ENCODE measurements around the gene TOX2. TPM values are rescaled to one million over a fixed set of nuclear protein-coding genes. Genes with fewer than 3 reads are reported as not detected.

The TOX2 gene
- total RNA-seq, 1 donor from 2014 or later, result 0.16 TPM

GRCh38 chr20:43916073-43916880 lies 1.6 kb downstream of the TOX2 start:
- Mint-ChIP-seq H3K4me1 (ENCODE audit: low read depth, unreplicated experiment) (no peaks in the 10 kb centered on the region), H3K36me3 (ENCODE audit: low read depth, unreplicated experiment) (no peaks in the 10 kb centered on the region), H3K27ac (ENCODE audit: unreplicated experiment) (no peak overlapping the region), H3K4me3 (ENCODE audit: unreplicated experiment) (no peak overlapping the region), H3K27me3 (ENCODE audit: low read depth, unreplicated experiment) (peaks cover 65% of the 10 kb centered on the region), H3K9me3 (ENCODE audit: unreplicated experiment) (peaks cover 10% of the 10 kb centered on the region)
- no peak for TF ChIP-seq EZH2 (IDR thresholded peaks at IDR 0.05; ENCODE audit: insufficient read depth, low read length)
- no peak for TF ChIP-seq CTCF (IDR thresholded peaks at IDR 0.05; ENCODE audit: insufficient read depth, low read depth, low read length)
- Histone ChIP-seq H3K9ac (ENCODE audit: low read length) (peak overlapping the region; percentile 59), H2AFZ (ENCODE audit: low read depth, low read length) (peak overlapping the region; percentile 92), H3K9me3 (ENCODE audit: insufficient read depth, low read depth, low read length) (no peaks in the 10 kb centered on the region), H3K36me3 (ENCODE audit: insufficient read depth, low read length) (no peaks in the 10 kb centered on the region), H3K79me2 (ENCODE audit: insufficient read depth, low read length) (peaks cover 40% of the 10 kb centered on the region), H4K20me1 (ENCODE audit: insufficient read depth, low read length) (peaks cover 22% of the 10 kb centered on the region), H3K27ac (ENCODE audit: low read depth, low read length) (no peak overlapping the region), H3K27me3 (ENCODE audit: insufficient read depth, low read length) (peaks cover 10% of the 10 kb centered on the region), H3K4me3 (ENCODE audit: insufficient read depth, low read depth, low read length) (peak overlapping the region; percentile 59), H3K4me2 (ENCODE audit: low read length) (peak overlapping the region; percentile 91), H3K4me1 (ENCODE audit: insufficient read depth, low read length) (peaks cover 23% of the 10 kb centered on the region)
- DNase-seq (ENCODE audit: low read depth), result no peak
- FAIRE-seq, result no peak

- peaks cover 43% of the 10 kb centered on the region for H3K79me2 ChIP-seq (ENCODE audit: insufficient read depth, low read length)
- no peaks in the 10 kb centered on the region for H3K36me3 Mint-ChIP-seq (ENCODE audit: low read depth, unreplicated experiment)
- peak overlapping the region; percentile 59 for H3K9ac ChIP-seq (ENCODE audit: low read length)
- peak; percentile 25 for DNase-seq (ENCODE audit: low read depth)
- peak overlapping the region; percentile 92 for H2AFZ ChIP-seq (ENCODE audit: low read depth, low read length)
- H3K27me3 ChIP-seq (ENCODE audit: insufficient read depth, low read length), result peaks cover 10% of the 10 kb centered on the region
- no peak for TF ChIP-seq CTCF (IDR thresholded peaks at IDR 0.05; ENCODE audit: insufficient read depth, low read depth, low read length)
- no peak for TF ChIP-seq EZH2 (IDR thresholded peaks at IDR 0.05; ENCODE audit: insufficient read depth, low read length)
- peak overlapping the region; percentile 59 for H3K4me3 ChIP-seq (ENCODE audit: insufficient read depth, low read depth, low read length)
- H3K36me3 ChIP-seq (ENCODE audit: insufficient read depth, low read length), result no peaks in the 10 kb centered on the region
- H3K4me1 ChIP-seq (ENCODE audit: insufficient read depth, low read length), result peaks cover 23% of the 10 kb centered on the region
- no peak overlapping the region for H3K4me3 Mint-ChIP-seq (ENCODE audit: unreplicated experiment)
- no peaks in the 10 kb centered on the region for H3K4me1 Mint-ChIP-seq (ENCODE audit: low read depth, unreplicated experiment)
- peak overlapping the region; percentile 91 for H3K4me2 ChIP-seq (ENCODE audit: low read length)
- no peak overlapping the region for H3K27ac ChIP-seq (ENCODE audit: low read depth, low read length)
- H3K9me3 Mint-ChIP-seq (ENCODE audit: unreplicated experiment), result peaks cover 11% of the 10 kb centered on the region
- peaks cover 71% of the 10 kb centered on the region for H3K27me3 Mint-ChIP-seq (ENCODE audit: low read depth, unreplicated experiment)
- no peaks in the 10 kb centered on the region for H3K9me3 ChIP-seq (ENCODE audit: insufficient read depth, low read depth, low read length)
- no peak overlapping the region for H3K27ac Mint-ChIP-seq (ENCODE audit: unreplicated experiment)
- no peak for FAIRE-seq
- H4K20me1 ChIP-seq (ENCODE audit: insufficient read depth, low read length), result peaks cover 28% of the 10 kb centered on the region
Measured at GRCh38 chr20:43916881-43917371, 2.3 kb downstream of the TOX2 start.

DNA sequence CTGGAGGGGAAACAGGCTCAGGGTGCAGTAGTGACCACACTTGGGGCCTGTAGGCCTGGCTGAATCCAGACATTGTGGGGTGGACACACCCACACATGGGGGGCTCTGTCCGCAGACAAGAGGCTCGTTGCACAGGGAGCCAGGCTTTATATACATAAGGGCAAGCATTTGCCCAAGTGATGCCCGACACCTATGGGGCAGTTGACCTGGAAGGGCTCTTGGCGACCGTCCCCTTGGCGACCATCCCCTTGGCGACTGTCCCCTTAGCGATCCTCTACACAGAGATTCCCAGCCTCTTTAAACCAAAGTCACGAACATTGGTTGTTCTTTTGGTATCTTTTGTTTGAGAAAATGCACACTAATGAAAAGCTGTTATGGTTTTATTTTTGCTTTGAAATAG lies 2.7 kb downstream of the TOX2 start:
- H3K36me3 Mint-ChIP-seq (ENCODE audit: low read depth, unreplicated experiment), result no peaks in the 10 kb centered on the region
- FAIRE-seq, result no peak
- H3K4me2 ChIP-seq (ENCODE audit: low read length), result peak overlapping the region; percentile 91

More for the DNA sequence above, 2.7 kb downstream of the TOX2 start:
- H3K4me3 ChIP-seq (ENCODE audit: insufficient read depth, low read depth, low read length), result no peak overlapping the region
- H3K27ac Mint-ChIP-seq (ENCODE audit: unreplicated experiment), result no peak overlapping the region
- no peaks in the 10 kb centered on the region for H3K36me3 ChIP-seq (ENCODE audit: insufficient read depth, low read length)
- H2AFZ ChIP-seq (ENCODE audit: low read depth, low read length), result no peak overlapping the region
- H3K4me1 Mint-ChIP-seq (ENCODE audit: low read depth, unreplicated experiment), result no peaks in the 10 kb centered on the region
- peaks cover 76% of the 10 kb centered on the region for H3K27me3 Mint-ChIP-seq (ENCODE audit: low read depth, unreplicated experiment)
- TF ChIP-seq CTCF (IDR thresholded peaks at IDR 0.05; ENCODE audit: insufficient read depth, low read depth, low read length) (no peak), EZH2 (IDR thresholded peaks at IDR 0.05; ENCODE audit: insufficient read depth, low read length) (no peak)
- no peak overlapping the region for H3K4me3 Mint-ChIP-seq (ENCODE audit: unreplicated experiment)
- no peak overlapping the region for H3K9ac ChIP-seq (ENCODE audit: low read length)
- no peaks in the 10 kb centered on the region for H3K9me3 ChIP-seq (ENCODE audit: insufficient read depth, low read depth, low read length)
- peaks cover 43% of the 10 kb centered on the region for H3K79me2 ChIP-seq (ENCODE audit: insufficient read depth, low read length)
- H4K20me1 ChIP-seq (ENCODE audit: insufficient read depth, low read length), result peaks cover 28% of the 10 kb centered on the region
- H3K27me3 ChIP-seq (ENCODE audit: insufficient read depth, low read length), result peaks cover 10% of the 10 kb centered on the region
- DNase-seq (ENCODE audit: low read depth), result no peak
- H3K4me1 ChIP-seq (ENCODE audit: insufficient read depth, low read length), result peaks cover 23% of the 10 kb centered on the region
- peaks cover 11% of the 10 kb centered on the region for H3K9me3 Mint-ChIP-seq (ENCODE audit: unreplicated experiment)
- H3K27ac ChIP-seq (ENCODE audit: low read depth, low read length), result no peak overlapping the region
